Body of pancreas (tissue), 4 donors: ENCODE measurements around the gene ARHGAP6. TPM values are rescaled to one million over a fixed set of nuclear protein-coding genes. Genes with fewer than 3 reads are reported as not detected.

Experiments
- ATAC-seq: fragments of 150-250 bp; one replicate; pipeline ENCODE4 v1.9.1; 2016
- DNase-seq, 4 donors: peaks; one replicate each; pipeline ENCODE4 v3.0.0-alpha.2; 2019
- H3K27ac ChIP-seq, 4 donors: fragments of 200-600 bp; sonication (generic); 1 replicate in 3 of 4; 2 replicates in 1 of 4; pipeline versions ENCODE4 v1.5.1 to v1.6.1; 2016 to 2019; ENCODE audit warnings: mild to moderate bottlenecking in 1 of 4, mixed read lengths in 1 of 4, moderate library complexity in 1 of 4
- H3K27me3 ChIP-seq, 2 donors: fragments of 200-600 bp; sonication (generic); one replicate each; pipeline ENCODE4 v1.6.0; 2016; ENCODE audit warnings: mild to moderate bottlenecking in 1 of 2
- H3K36me3 ChIP-seq, 2 donors: fragments of 200-600 bp; sonication (generic); replicated peaks in 1 of 2; 2 replicates each; pipeline ENCODE4 v1.5.1; 2016; ENCODE audit warnings: low read depth in 2 of 2; ENCODE audit not compliant: insufficient read depth in 1 of 2
- H3K4me1 ChIP-seq: fragments of 200-600 bp; sonication (generic); one replicate; pipeline ENCODE4 v1.6.0; 2016
- H3K4me3 ChIP-seq, 2 donors: fragments of 200-600 bp; sonication (generic); 1 replicate in 1 of 2; 2 replicates in 1 of 2; pipeline ENCODE4 v1.5.1; 2016 to 2019
- H3K9me3 ChIP-seq, 3 donors: fragments of 200-600 bp; sonication (generic); 1 replicate in 2 of 3; 2 replicates in 1 of 3; pipeline ENCODE4 v1.5.1; 2016
- CTCF ChIP-seq, 7 experiments: fragments of 450-650 bp in 4 of 7; fragments of 200-600 bp in 3 of 7; sonication (generic) in 3 of 7; IDR thresholded peaks; one replicate each; pipeline ENCODE4 v1.5.1; 2016 to 2019; ENCODE audit warnings: antibody characterized with exemption in 7 of 7
- POLR2A ChIP-seq, 3 donors: fragments of 450-650 bp; IDR thresholded peaks; one replicate each; pipeline ENCODE4 v1.6.1; 2016; ENCODE audit warnings: antibody characterized with exemption in 3 of 3, mild to moderate bottlenecking in 2 of 3
- WGBS, 2 donors: methylation state at CpG; one replicate each; pipeline ENCODE4 v1.1.5; 2017; 5-methylcytosine and 5-hydroxymethylcytosine counted together
- intact Hi-C: fragments of 100-400 bp; cut with DNase I; formaldehyde crosslinking; loops from one replicate; pipeline ENCODE4 v1.15.1; 2023
- total RNA-seq, 2 donors: library from RNA; depleted of rRNA; stranded (reverse); fragments of >200 nt; gene quantifications; one replicate each; pipeline ENCODE4 v1.1.0, GENCODE V29; 2016

Gene ARHGAP6
- total RNA-seq, 2 donors from 2014 or later, result 2.3 to 10.9 TPM

- Histone ChIP-seq H3K4me1 (no peaks in the 10 kb centered on the region), H3K9me3 (no peaks in the 10 kb centered on the region), H3K4me3 (no peak overlapping the region), H3K36me3 (no peaks in the 10 kb centered on the region), H3K27ac (no peak overlapping the region), H3K27me3 (no peaks in the 10 kb centered on the region)
- DNase-seq (no peak), ATAC-seq (no peak)
- WGBS, 2 donors, result 48 to 59% methylated on average over 3 of the region's 3 CpGs
- TF ChIP-seq CTCF (IDR thresholded peaks at IDR 0.05), result no peak
- no peak for TF ChIP-seq POLR2A (IDR thresholded peaks at IDR 0.05)
- intact Hi-C loops, result no loop called here
Measured at GRCh38 chrX:11265352-11265751, 400.4 kb downstream of the ARHGAP6 start.

- H3K4me1 ChIP-seq, result no peaks in the 10 kb centered on the region
- no peaks in the 10 kb centered on the region for H3K9me3 ChIP-seq
- no peaks in the 10 kb centered on the region for H3K36me3 ChIP-seq
- no peak overlapping the region for H3K27ac ChIP-seq
- H3K4me3 ChIP-seq, result no peak overlapping the region
- ATAC-seq, result no peak
- no peaks in the 10 kb centered on the region for H3K27me3 ChIP-seq
- TF ChIP-seq POLR2A (IDR thresholded peaks at IDR 0.05) (no peak), CTCF (IDR thresholded peaks at IDR 0.05) (no peak)
- WGBS, 2 donors, result 61 to 71% methylated on average over 1 of the region's 1 CpG
- no peak for DNase-seq
- intact Hi-C loops, result no loop called here
Measured at GRCh38 chrX:11264925-11265324, 400.8 kb downstream of the ARHGAP6 start.

- Histone ChIP-seq H3K9me3 (no peaks in the 10 kb centered on the region), H3K4me3 (no peak overlapping the region), H3K27me3 (no peaks in the 10 kb centered on the region), H3K36me3 (no peaks in the 10 kb centered on the region), H3K27ac (no peak overlapping the region), H3K4me1 (no peaks in the 10 kb centered on the region)
- DNase-seq, result no peak
- 80 to 86% methylated on average over 1 of the region's 1 CpG for WGBS, 2 donors
- no peak for ATAC-seq
- TF ChIP-seq POLR2A (IDR thresholded peaks at IDR 0.05), result no peak
- TF ChIP-seq CTCF (IDR thresholded peaks at IDR 0.05), result no peak
- intact Hi-C loops, result no loop called here
Measured at GRCh38 chrX:11261260-11261659, 404.5 kb downstream of the ARHGAP6 start.

- 38 to 50% methylated on average over 1 of the region's 1 CpG for WGBS, 2 donors
- Histone ChIP-seq H3K27me3 (no peaks in the 10 kb centered on the region), H3K27ac (no peak overlapping the region), H3K36me3 (no peaks in the 10 kb centered on the region), H3K4me1 (no peaks in the 10 kb centered on the region), H3K9me3 (no peaks in the 10 kb centered on the region), H3K4me3 (no peak overlapping the region)
- intact Hi-C loops, result no loop called here
- TF ChIP-seq CTCF (IDR thresholded peaks at IDR 0.05), result no peak
- TF ChIP-seq POLR2A (IDR thresholded peaks at IDR 0.05), result no peak
- ATAC-seq (no peak), DNase-seq (no peak)
Measured at GRCh38 chrX:11259437-11259836, 406.3 kb downstream of the ARHGAP6 start.

- H3K4me1 ChIP-seq, result no peaks in the 10 kb centered on the region
- H3K27ac ChIP-seq, result no peak overlapping the region
- no peaks in the 10 kb centered on the region for H3K36me3 ChIP-seq
- no peaks in the 10 kb centered on the region for H3K9me3 ChIP-seq
- WGBS, 2 donors, result 57 to 67% methylated on average over 2 of the region's 2 CpGs
- intact Hi-C loops, result no loop called here
- ATAC-seq, result no peak
- H3K27me3 ChIP-seq, result no peaks in the 10 kb centered on the region
- no peak for TF ChIP-seq POLR2A (IDR thresholded peaks at IDR 0.05)
- no peak for TF ChIP-seq CTCF (IDR thresholded peaks at IDR 0.05)
- no peak for DNase-seq
- H3K4me3 ChIP-seq, result no peak overlapping the region
Measured at GRCh38 chrX:11257711-11258110, 408.0 kb downstream of the ARHGAP6 start.
